AG04450 (cell line): ENCODE measurements around the gene G6PC3. TPM values are rescaled to one million over a fixed set of nuclear protein-coding genes. Genes with fewer than 3 reads are reported as not detected.

ENCODE experiments used
- CTCF ChIA-PET: fragments of 300-600, 350-600 bp; formaldehyde crosslinking; extraction: SDS; loops from one replicate; lab custom pipeline; 2022; ENCODE audit warnings: antibody characterized with exemption, inconsistent platforms; lab: Charles Lee
- POLR2A ChIA-PET: fragments of 350-600 bp; formaldehyde crosslinking; extraction: SDS; loops from one replicate; lab custom pipeline; 2021; ENCODE audit warnings: antibody characterized with exemption, inconsistent platforms; lab: Yijun Ruan, JAX
- DNase-seq: peaks from one replicate; pipeline ENCODE4 v3.0.0-alpha.2; 2011; ENCODE audit warnings: low read depth, low spot score
- H3K27ac ChIP-seq: one replicate; pipeline ENCODE4 v1.5.1; 2012; ENCODE audit warnings: low read depth, low read length, control low read depth
- H3K27me3 ChIP-seq: one replicate; pipeline ENCODE4 v1.6.0; 2012; ENCODE audit warnings: low read length; ENCODE audit not compliant: control insufficient read depth, insufficient read depth
- H3K4me3 ChIP-seq: 2 replicates; pipeline ENCODE4 v1.5.1; 2011; ENCODE audit warnings: mild to moderate bottlenecking, low read depth, low read length, control low read depth
- H3K9me3 ChIP-seq: 2 replicates; pipeline ENCODE4 v1.5.1; 2012; ENCODE audit warnings: low read length; ENCODE audit not compliant: control insufficient read depth, insufficient read depth
- polyA plus RNA-seq: library from polyadenylated mRNA; depleted of rRNA; stranded (reverse); fragments of >200 nt; gene quantifications from 2 replicates; pipeline ENCODE4 v1.2.3, GENCODE V29; 2011
- TF ChIP-seq, protein P1 (sequence below): IDR thresholded peaks from 2 replicates; pipeline ENCODE4 v1.5.1; 2011; ENCODE audit warnings: low read depth, low read length, control low read depth, inconsistent platforms

G6PC3 gene
- polyA plus RNA-seq, 1 experiment: 69.8 TPM

DNA sequence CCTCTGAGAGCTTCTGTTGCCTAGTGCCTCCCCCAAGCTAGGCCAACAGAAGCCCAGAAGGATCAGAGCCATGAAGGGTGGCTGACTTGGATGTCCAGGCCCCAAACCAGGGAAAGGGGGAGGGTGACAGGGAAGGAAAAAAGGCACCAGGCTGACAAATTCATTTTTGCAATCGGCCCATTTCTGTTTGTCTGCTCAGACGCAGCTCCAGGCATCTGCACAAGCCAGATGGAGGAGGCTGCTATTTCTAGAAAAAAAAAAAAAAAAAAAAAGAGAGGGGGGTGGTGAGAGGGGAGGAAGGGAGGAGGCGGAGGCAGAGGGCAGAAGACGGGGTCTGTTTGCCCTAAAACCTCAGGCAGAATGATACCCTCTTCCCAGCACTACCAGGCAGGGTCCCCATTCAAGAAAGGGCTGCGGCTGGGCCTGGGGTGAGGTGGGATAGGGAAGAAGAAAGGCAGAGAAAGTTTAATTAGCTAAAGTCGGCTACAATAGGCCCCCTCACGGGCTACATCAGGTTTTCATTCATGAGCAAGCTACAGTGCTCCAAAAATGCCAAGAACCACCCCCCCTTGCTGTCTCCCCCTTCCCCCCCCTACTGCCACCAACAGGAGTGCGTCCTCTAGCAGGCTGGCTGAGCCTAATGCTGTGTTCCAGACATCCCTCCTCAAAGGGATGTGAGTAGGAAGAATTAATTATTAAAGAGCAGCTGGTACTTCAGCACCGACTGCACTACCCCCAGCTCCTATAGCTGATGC, 50.5 kb downstream of the G6PC3 start:
- Histone ChIP-seq H3K27me3 (no peaks in the 10 kb centered on the region), H3K9me3 (no peaks in the 10 kb centered on the region; the same call in 1 of the 2 replicates), H3K27ac (no peak overlapping the region), H3K4me3 (no peak overlapping the region)
- POLR2A ChIA-PET: interaction anchor here (0.7 kb wide), 2 partner anchors 8 to 17 kb away, joined by 3 to 5 read pairs; no protein-coding TSS in a partner anchor
- CTCF ChIA-PET: interaction anchor here (1.5 kb wide), 1 partner anchor 7 kb away, joined by 3 read pairs; no protein-coding TSS in a partner anchor
- DNase-seq: no peak
- TF ChIP-seq, protein P1, sequence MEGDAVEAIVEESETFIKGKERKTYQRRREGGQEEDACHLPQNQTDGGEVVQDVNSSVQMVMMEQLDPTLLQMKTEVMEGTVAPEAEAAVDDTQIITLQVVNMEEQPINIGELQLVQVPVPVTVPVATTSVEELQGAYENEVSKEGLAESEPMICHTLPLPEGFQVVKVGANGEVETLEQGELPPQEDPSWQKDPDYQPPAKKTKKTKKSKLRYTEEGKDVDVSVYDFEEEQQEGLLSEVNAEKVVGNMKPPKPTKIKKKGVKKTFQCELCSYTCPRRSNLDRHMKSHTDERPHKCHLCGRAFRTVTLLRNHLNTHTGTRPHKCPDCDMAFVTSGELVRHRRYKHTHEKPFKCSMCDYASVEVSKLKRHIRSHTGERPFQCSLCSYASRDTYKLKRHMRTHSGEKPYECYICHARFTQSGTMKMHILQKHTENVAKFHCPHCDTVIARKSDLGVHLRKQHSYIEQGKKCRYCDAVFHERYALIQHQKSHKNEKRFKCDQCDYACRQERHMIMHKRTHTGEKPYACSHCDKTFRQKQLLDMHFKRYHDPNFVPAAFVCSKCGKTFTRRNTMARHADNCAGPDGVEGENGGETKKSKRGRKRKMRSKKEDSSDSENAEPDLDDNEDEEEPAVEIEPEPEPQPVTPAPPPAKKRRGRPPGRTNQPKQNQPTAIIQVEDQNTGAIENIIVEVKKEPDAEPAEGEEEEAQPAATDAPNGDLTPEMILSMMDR: no peak

DNA sequence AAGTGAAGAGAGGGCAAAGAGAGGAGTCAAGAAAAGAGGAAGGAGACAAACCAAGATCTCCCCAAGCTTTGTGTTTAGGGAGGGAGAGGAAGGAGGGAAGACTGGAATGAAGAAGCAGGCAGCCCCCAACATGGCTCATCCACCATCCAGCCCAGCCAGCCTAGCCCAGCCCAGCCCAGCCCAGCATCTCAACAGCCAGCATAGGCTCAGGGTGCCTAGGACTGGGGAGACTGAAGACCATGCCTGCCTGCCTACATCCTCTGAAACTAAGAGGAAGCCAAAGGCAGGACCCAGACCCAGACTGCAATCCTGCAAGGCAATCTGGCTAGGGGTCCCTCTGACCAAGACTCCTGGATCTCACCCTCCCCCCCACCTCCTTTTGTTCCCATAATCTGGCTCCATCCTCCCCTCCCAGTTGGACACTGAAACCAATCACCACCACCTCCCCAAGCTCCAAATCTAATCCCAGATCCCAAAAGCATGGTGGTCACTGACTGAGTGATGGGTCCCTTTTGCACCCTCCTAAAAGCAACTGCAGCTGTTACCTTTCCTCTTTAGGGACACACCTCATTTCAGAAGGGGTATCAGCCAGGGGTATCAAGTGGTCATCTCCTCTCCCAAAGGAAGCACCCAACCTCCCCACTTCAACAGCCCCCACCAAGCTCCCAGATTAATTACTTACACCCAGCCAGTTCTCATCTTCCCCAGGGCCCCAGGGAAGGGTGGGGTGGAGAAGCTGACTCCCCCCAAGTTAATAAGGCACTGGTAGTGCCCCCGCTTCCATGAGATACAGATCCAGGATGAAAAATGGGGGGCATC, 51.7 kb downstream of the G6PC3 start:
- ChIA-PET CTCF (interaction anchor here (1.3 to 1.5 kb wide), 2 partner anchors 9 to 46 kb away, joined by 3 to 8 read pairs; no protein-coding TSS in a partner anchor), POLR2A (interaction anchor here (0.7 kb wide), 1 partner anchor 16 kb away, joined by 3 read pairs; no protein-coding TSS in a partner anchor)
- no peak for DNase-seq
- no peak overlapping the region for H3K27ac ChIP-seq
- H3K27me3 ChIP-seq: no peaks in the 10 kb centered on the region
- TF ChIP-seq, protein P1: no peak
- peak overlapping the region; percentile 82 for H3K4me3 ChIP-seq
- H3K9me3 ChIP-seq: no peaks in the 10 kb centered on the region; the same call in 1 of the 2 replicates

DNA sequence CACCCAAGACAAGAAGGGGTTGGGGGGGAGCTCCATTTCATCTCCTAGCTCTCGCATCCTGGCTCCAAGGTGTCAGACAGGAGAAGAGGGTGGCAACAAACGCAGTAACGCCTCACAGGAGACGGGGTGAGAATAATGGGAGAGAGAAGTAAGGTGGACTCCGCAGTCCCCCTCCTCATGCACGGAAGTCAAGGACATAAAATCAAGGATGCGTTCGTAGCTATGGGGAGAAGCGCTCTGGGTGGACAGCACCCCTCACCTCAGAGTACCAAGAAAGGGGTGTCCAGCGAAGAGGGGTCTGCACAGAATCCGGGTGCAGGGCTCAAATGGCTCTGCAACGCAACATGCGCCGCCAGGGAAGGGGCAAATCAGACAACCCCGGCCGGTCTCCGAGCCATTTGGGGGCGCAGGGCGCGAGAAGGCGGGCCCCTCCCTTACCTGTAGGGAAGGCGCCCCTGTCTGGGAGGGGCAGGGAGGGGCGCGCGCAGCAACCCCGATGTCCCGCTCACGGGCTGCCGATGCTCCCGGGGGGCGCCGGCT, 52.4 kb downstream of the G6PC3 start:
- peak overlapping the region; percentile 82 for H3K4me3 ChIP-seq
- TF ChIP-seq, protein P1: no peak
- no peak for DNase-seq
- H3K9me3 ChIP-seq: no peaks in the 10 kb centered on the region; the same call in 1 of the 2 replicates
- ChIA-PET POLR2A (interaction anchor here (0.9 to 1.3 kb wide), 8 partner anchors 14 to 65 kb away, joined by 3 to 21 read pairs (median 4); partner anchors contain the start of genes ASB16, LSM12 and TMUB2), CTCF (interaction anchor here (0.6 to 1.6 kb wide), 14 partner anchors 8 to 245 kb away, joined by 3 to 11 read pairs (median 4); partner anchors contain the start of gene LSM12)
- no peak overlapping the region for H3K27ac ChIP-seq
- H3K27me3 ChIP-seq: no peaks in the 10 kb centered on the region

DNA sequence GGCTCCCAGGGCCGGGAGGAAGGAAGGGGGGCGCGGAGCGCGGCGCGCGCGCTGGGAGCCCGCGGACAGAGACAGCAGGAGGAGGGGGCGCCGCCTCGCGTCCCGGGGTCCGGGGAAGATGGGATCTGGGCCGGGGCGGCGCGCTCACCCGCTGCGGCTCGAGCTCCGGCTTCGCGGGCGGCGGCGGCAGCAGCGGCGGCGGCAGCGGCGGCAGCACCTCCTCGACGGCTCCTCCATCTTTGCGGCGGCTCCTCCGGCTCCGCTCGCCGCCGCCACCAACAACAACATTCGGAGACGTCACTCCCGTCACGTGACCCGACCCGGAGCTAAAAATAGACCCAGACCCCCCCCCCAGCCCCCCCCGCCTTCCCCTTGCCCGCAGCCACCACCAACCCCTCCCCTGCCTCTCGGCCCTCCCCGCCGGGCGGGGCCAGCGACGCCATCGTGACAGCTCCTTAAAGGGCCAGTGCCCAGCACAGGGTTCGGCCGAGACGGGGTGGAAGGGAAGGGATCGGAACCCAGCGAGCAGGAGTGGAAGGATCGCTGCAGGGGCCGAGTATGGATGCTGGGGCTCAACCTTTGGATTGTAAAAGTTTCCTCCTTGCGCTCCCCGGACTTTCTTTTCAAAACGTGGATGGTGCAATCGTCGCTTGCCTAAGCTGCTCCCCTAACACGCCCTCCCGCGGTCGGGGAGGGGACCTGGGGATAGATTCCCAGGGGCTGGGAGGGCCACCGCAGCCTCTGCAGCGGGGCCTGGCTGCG, 53.0 kb downstream of the G6PC3 start, which contains the start of gene HDAC5:
HDAC5 (minus strand) TSS at position 286 of the 762 bp plus-strand sequence. CDS start 6,126 bp downstream, outside the sequence.
- peak within 1 kb of the TSS; percentile 98 for H3K27ac ChIP-seq
- no peaks in the 10 kb centered on the region; the same call in 1 of the 2 replicates for H3K9me3 ChIP-seq
- peak; percentile 79 for DNase-seq
- peak within 1 kb of the TSS; percentile 82 for H3K4me3 ChIP-seq
- ChIA-PET CTCF (interaction anchor here (0.6 to 1.6 kb wide), 13 partner anchors 8 to 245 kb away, joined by 3 to 11 read pairs (median 4); partner anchors contain the start of gene LSM12), POLR2A (interaction anchor here (0.7 to 1.3 kb wide), 9 partner anchors 15 to 222 kb away, joined by 3 to 21 read pairs (median 4); partner anchors contain the start of genes ASB16, LSM12 and TMUB2)
- H3K27me3 ChIP-seq: no peaks in the 10 kb centered on the region
- TF ChIP-seq, protein P1: peak; percentile 66
